GM21717 (cell line): ENCODE measurements around the gene OR5C1.
"Not testable (repeated sequence)": the region's sequence is repeated elsewhere in the genome, so short reads cannot be mapped to it uniquely, and the experiment has no call there.

Experiments used
- ATAC-seq: cut with Tn5 transposase; IDR thresholded peaks from one replicate; pipeline ENCODE4 v1.9.1; 2021; ENCODE audit warnings: mild to moderate bottlenecking, moderate library complexity; ENCODE audit not compliant: unreplicated experiment

OR5C1 gene

DNA sequence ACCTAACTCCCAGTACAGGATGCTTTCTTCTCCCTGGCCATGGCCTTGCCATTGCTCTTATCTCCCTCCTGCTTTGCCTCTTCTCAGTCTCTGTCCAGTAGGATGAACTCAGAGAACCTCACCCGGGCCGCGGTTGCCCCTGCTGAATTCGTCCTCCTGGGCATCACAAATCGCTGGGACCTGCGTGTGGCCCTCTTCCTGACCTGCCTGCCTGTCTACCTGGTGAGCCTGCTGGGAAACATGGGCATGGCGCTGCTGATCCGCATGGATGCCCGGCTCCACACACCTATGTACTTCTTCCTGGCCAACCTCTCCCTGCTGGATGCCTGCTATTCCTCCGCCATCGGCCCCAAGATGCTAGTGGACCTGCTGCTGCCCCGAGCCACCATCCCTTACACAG, at the start of gene OR5C1:
Gene OR5C1 (plus strand): TSS at position 103 of the 400 bp plus-strand sequence. CDS start 0 bp downstream, at position 103.
- no peak for ATAC-seq

DNA sequence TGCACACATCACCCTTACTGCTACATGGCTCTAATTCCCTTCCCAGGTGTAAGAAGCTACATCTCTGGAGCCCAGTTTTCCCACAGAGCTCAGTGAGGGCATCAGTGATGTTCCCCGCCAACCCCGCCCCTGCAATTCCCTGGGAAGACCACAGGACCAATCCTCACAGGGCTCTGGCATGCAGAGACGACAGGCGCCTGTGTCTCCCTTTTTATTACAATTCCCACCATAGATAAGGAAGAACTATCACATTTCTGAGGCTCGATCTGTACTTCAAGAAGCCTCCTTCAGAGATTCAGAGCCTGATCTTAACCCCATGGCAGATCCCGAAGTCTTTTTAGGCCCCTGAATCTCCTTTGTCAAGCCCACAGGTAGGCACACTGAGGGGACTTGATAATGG, 46.7 kb upstream of the OR5C1 start, which contains the start of gene OR1L6:
Gene OR1L6 (plus strand): TSS at position 301 of the 400 bp plus-strand sequence. CDS start 7,545 bp downstream, outside the sequence.
- ATAC-seq: no peak

DNA sequence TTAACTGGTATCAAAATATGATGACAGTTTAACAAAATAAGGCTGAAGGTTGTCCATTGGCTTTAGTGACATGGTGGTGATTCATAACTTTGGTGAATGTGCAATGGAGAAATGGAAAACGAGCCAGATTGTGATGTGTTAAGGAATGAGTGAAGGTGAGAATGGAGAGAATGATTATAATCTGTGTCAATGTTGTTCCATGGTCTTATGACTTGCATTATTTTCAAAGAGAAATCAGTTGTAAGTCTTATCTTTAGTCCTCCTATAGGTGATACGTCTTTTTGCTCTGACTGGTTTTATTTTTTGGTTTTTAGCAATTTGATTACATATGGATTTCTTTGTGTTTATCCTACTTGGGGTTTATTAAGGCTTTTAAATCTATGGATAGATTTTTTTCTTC, 33.9 kb upstream of the OR5C1 start:
- ATAC-seq: no peak

DNA sequence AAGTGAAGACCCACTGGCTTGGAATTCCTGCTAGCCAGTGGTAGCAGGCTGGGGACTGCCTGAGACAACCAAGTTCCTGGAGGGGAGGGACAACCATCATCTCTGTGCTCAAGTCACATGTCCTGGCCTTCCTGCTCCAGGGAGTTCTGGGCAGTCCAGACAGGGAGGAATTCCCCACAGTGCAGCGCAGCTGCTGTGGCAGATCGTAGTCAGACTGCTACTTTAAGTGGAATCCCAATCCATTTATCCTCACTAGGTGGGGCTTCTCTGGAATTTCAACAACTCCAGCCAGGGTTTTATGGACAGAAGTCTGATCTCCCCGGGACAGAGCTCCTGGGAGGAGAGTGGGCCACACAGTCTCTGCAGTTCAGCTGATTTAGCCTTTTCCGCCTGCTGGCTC, 20.9 kb upstream of the OR5C1 start:
- no peak for ATAC-seq

DNA sequence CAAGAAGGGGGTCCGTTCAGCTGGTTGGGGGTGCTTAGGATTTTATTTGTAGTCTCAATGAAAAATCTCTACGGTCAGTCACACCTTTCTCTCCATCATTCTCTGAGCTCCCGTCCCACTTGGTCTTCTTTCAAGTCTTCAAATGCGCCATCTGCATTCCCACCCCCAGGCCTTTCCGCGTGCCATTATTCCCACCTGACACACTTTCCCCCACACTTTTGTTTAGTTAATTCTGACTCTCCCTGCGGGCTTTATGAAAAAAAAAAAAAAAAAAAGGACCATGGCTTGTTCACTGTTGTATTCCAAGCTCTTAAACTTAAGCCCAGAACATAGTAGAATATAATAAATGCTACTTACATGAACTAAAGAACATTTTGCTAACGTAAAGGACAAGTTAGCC, 11.7 kb upstream of the OR5C1 start:
- ATAC-seq: no peak

DNA sequence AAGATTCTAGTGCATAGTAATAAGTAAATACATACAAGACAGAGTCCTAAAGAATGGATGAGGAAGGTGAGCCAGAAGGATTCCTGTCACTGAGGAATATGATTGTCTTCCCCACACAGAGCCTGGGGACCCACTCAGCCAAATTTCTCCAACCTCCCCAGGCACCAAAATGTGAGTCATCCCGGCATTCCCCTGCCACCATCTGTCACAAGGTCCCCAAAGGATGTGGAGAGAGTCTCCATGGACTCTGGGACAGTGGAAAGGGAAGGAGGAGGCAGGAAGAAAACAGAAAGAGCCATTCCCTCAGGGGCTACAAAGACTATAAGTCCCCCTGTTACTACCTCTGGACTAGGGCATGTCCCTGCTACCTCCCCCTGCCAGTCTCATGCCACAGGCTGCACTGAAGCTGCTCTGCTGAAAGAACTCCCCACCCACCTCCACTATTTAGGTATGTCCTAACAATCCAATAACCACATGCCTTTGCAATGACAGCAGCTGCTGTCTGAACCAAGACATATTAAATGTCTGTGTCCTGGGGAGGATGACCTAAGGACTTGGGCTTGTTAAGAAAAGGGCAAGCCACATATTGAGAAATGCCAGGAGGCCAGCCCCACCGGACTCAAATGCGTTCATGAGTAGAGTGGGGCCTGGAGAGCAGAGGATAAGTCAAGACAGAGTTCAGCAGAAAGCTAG, 10.7 kb upstream of the OR5C1 start:
- ATAC-seq: no peak

DNA sequence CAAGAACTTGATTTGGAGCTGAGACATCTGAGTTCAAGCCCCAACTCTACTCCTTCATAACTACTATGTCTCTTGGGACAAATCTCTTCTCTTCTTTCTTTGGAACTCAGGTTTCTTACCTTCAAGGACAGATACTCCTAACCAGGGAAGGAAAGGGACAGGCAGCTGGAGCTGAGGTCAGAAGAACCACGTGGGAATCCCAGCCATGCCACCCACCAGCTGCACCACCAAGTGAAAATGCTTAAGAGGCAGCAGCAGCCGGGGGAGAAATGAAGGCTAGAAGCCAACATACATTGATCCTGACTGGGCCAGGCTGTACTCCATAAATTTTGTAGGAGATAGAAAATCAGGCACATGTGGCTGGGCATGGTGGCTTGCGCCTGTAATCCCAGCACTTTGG, 9.6 kb upstream of the OR5C1 start:
- ATAC-seq: no peak

DNA sequence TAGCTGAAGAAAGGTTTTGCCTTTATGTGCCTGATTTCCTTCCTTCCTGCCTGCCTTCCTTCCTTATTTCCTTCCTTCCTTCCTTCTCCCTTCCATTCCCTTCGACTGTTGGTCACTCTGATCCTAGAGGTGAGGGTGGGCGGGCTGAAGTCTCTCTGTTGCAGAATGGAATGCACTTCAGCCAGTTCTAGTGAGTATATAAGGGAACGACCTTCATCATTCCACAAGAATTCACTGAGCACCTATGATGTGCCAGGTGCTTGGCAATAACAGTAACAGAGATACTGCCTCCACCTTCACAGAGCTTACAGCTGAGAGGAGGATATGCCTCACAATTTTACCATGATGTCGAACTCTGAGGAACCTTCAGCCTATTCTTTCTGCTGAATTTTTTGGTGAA, 8.7 kb upstream of the OR5C1 start:
- ATAC-seq: no peak

DNA sequence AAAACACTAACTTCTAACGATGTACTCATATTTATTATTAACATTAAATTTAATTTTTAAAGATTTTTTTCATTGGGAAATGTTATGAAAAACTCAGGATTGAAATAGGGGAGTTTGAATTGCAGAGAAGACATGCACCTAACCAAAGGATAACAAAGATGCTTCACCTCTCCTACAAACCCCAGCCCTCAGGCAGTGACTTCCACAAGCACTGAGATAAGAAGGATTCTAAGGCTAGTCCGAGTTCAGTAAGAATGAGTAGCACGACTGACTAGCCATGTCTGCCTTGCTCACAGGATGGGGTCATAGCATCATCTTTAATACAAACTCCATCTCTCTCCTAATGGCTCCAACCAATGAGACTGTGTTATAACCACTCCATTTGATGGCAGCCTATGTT, 7.1 kb upstream of the OR5C1 start:
- no peak for ATAC-seq

DNA sequence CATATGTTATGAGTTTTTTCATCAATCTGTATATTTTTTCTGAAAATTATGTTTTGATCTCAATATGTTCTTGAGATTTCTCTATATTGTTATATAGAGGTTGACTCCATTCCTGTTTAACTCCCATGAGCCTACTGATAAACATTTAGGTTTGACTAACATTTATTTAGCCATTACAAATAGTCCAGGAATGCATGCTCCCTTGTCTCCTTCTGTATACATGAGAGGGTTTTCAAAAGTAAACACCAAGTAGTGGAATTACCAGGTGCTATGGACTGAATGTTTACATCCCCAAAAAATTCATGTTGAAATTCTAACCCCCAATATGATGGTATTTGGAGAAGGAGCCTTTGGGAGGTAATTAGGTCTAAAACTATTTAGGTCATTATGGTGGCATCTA, 3.5 kb upstream of the OR5C1 start:
- no peak for ATAC-seq

DNA sequence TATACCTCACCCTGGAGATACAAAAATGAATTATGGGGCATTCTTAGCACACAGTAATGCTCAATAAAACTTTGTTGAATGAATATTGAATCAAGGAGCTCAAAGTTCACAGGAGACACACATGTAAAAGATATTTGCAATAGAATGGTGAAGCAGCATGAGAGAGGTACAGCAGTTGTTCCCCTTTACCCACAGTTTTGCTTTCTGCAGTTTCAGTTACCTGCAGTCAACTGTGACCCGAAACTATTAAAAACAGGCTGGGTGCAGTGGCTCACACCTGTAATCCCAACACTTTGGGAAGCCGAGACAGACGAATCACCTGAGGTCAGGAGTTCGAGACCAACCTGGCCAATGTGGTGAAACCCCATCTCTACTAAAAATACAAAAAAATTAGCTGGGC, 2.4 kb upstream of the OR5C1 start:
- no peak for ATAC-seq

DNA sequence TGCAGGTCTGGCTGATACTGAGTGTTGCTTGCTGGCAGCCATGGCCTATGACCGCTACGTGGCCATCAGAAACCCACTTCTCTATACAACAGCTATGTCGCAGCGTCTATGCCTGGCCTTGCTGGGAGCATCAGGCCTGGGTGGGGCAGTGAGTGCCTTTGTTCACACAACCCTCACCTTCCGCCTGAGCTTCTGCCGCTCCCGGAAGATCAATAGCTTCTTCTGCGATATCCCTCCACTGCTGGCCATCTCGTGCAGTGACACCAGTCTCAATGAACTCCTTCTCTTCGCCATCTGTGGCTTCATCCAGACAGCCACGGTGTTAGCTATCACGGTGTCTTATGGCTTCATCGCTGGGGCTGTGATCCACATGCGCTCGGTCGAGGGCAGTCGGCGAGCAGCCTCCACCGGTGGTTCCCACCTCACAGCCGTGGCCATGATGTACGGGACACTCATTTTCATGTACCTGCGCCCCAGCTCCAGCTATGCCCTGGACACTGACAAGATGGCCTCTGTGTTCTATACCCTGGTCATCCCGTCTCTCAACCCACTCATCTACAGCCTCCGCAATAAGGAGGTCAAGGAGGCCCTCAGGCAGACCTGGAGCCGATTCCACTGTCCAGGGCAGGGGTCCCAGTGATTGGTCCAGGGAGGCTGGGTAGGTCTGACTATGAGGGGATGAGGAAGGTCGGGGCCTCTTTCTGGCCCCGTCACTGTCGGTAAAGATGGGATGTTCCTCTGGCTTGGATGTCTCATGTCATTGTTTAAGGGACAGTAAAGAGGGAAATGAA, 718 bp downstream of the OR5C1 start:
- ATAC-seq: no peak

DNA sequence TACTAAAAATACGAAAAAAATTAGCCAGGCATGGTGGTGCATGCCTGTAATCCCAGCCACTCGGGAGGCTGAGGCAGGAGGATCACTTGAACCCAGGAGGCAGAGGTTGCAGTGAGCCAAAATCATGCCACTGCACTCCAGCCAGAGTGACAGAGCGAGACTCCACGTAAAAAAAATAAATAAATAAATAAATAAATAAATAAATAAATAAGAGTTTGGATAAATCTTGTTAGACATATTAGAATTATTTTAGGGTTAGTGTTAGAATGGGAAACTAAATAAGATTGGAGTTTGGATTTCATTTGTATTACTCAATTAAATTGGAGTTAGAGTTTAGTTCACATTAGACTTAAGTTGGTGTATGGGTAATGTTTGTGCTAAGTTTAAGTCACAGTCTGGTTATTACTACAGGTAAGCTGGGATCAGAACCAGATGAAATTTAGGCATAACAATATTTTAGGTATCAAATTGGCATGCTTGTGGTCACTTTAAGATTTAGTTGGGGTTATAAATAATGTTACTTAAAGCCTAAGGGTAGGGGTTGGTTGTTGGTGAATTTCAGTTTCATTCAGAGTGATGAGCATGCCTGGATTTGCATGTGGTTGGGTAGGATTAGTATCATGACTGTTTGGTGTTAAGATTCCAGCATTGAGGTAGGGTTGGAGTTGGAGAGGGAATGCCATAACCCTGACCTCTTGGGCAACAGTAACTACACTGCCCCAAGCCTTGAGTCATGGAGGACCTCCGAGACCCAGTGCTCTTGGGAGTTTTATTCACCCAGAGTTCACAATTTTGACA, 3.3 kb downstream of the OR5C1 start:
- no peak for ATAC-seq

DNA sequence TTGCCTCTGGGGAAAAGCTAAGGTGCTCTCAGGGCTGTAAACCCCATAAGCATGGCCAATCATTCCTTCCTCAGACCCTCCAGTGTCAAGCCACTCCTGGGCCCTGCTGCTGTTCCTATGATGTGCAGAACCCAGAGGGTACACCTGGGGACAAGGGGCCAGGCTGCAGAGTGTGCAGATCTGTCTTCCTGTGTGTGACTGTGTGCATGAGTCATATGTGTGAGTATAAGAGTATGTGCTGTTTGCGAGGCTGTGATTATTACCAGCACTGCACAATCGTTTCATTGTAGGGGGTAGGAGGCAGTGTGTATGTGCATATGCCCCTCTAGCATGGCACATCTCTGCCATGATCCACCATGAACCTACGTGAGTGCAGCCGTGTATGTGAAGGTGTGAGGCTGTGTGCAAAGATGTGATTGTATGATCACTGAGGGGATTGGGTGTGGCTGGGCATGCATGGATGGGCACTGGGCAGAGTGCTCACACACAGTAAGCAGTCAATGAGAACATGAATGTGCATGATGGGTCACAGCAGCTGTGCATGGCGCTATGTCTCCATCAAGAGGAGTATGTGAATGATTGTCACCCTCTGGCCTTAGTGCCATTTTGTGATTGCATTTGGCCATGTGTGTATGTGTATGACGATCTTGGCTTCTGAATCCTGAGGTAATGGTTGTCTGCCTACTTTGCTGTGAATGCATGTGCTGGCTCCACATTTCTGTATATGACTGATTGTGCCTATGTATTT, 8.8 kb downstream of the OR5C1 start:
- no peak for ATAC-seq

DNA sequence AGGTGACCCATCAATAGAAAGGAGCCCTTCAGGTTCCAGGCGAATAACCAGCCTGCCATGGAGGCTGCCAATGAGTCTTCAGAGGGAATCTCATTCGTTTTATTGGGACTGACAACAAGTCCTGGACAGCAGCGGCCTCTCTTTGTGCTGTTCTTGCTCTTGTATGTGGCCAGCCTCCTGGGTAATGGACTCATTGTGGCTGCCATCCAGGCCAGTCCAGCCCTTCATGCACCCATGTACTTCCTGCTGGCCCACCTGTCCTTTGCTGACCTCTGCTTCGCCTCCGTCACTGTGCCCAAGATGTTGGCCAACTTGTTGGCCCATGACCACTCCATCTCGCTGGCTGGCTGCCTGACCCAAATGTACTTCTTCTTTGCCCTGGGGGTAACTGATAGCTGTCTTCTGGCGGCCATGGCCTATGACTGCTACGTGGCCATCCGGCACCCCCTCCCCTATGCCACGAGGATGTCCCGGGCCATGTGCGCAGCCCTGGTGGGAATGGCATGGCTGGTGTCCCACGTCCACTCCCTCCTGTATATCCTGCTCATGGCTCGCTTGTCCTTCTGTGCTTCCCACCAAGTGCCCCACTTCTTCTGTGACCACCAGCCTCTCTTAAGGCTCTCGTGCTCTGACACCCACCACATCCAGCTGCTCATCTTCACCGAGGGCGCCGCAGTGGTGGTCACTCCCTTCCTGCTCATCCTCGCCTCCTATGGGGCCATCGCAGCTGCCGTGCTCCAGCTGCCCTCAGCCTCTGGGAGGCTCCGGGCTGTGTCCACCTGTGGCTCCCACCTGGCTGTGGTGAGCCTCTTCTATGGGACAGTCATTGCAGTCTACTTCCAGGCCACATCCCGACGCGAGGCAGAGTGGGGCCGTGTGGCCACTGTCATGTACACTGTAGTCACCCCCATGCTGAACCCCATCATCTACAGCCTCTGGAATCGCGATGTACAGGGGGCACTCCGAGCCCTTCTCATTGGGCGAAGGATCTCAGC, 11.6 kb downstream of the OR5C1 start, which contains the start of gene OR1K1:
Gene OR1K1 (plus strand): TSS at position 58 of the 995 bp plus-strand sequence. CDS start 0 bp downstream, at position 58.
- ATAC-seq: no peak

DNA sequence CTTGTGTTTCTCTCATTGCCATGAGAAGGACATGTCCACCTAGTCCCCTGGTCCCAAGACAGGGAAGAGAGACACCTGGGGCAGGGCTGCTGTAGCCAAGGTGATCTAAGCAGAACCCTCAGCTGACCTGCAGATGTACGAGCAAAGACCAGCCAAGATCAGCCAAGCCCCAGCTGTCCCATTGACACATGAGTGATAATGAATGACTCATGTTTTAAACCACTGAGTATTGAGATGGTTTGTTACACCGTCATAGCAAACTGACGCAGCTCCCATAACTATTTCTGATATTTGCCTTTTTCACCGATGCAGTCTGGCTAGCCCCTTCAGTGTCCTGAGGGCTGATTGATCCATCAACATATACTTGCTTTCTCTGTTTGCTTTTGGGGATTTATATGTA, 17.9 kb downstream of the OR5C1 start:
- no peak for ATAC-seq

DNA sequence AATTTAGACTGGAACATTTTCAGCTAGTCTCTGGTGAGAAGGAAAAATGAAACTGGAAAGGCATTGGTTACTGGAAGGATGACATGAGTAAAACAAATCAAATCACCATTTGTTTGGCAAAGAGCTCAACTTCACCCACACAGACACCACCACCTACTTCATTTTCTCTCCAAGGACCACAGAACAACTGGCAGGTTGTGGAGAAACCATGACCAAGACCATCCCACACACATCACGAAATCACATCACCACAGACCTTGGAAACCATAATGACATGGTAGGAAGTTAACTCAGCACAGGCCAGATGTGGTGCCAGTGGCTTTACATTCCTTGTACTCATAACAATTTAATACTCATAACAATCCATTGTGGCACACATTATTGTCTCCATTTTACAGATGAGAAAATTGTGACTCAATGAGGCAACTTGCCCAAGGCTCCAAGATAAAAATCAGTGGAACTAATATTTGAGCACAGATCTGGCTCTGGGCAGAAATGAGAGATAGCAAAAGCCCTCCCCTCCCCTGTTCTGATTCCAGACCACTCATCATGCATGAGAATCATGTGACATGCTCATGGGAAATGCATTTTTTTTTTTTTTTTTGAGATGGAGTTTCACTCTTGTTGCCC, 18.7 kb downstream of the OR5C1 start:
- ATAC-seq: no peak

DNA sequence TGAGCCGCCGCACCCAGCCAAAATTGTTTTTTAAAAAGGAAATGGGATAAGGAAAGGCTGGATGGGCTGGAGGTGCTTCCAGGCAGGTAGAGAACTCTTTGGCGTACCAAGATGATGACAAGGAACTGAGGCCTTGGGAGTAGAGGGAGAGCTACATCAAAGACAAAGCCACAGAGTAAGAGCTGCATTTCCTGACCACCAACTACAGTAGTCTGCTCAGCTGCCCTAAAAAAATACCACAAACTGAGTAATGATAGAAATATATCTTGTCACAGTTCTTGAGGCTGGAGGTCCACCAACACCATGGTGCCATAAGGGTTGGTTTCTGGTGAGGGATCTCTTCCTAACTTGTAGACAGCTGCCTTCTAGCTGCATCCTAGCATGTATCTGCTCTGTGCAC, 19.4 kb downstream of the OR5C1 start:
- no peak for ATAC-seq

DNA sequence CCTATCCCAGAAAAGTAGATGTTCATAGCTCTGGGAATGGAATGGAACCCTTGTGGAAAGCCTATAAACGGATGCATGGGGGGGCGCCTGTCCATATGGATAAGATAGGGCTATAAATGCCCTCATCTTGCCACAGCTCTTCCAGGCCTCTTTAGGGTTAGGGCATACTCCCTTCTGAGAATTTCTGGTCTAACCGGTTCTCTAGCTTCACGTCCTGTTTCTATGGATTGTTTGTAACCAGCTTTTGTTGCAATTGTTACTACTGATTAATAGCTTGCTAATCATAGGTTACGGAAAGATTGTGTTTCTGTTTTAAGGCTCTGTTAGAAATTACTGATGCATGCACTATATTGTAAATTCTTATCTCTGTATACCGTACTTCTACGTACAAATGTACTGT, 20.5 kb downstream of the OR5C1 start:
- ATAC-seq: not testable (repeated sequence)
